B cell (primary cell): Measurements from ENCODE around the gene ATP6V1F. TPM values are rescaled to one million over a fixed set of nuclear protein-coding genes. Genes with fewer than 3 reads are reported as not detected.

Source experiments
- ATAC-seq: fragments of 200-7000 bp; cut with Tn5 transposase; one replicate; pipeline ENCODE4 v1.10.0; 2021; ENCODE audit warnings: low read depth, mild to moderate bottlenecking, moderate number of reproducible peaks, moderate library complexity
- CTCF ChIA-PET: fragments of 350-600 bp; sonication (Branson Sonifier 250); formaldehyde crosslinking; loops from one replicate; lab custom pipeline; 2021; ENCODE audit warnings: antibody characterized with exemption, inconsistent platforms; lab: Charles Lee
- POLR2A ChIA-PET: fragments of 350-600 bp; sonication (Branson Sonifier 250); formaldehyde crosslinking; loops from one replicate; lab custom pipeline; 2021; ENCODE audit warnings: antibody characterized with exemption; lab: Charles Lee
- DNase-seq: peaks from one replicate; pipeline ENCODE4 v3.0.0; 2013
- H2AFZ ChIP-seq: 2 replicates; pipeline ENCODE4 v1.6.1; 2012; ENCODE audit warnings: mild to moderate bottlenecking, low read depth, low read length; ENCODE audit not compliant: insufficient read depth, poor library complexity, severe bottlenecking
- H3K27ac ChIP-seq, 2 donors: 1 replicate in 1 of 2; 2 replicates in 1 of 2; pipeline ENCODE4 v1.5.1; 2012 to 2013; ENCODE audit warnings: low read length in 2 of 2, mild to moderate bottlenecking in 2 of 2, moderate library complexity in 1 of 2
- H3K27me3 ChIP-seq, 4 experiments: fragments of 200-600 bp in 1 of 4; sonication (generic) in 1 of 4; replicated peaks in 1 of 4; 1 replicate in 2 of 4; 2 replicates in 2 of 4; pipeline versions ENCODE4 v1.6.1 to v1.7.0; 2013 to 2016; ENCODE audit warnings: low read length in 3 of 4, mild to moderate bottlenecking in 2 of 4, mixed read lengths in 1 of 4, moderate library complexity in 1 of 4; ENCODE audit not compliant: insufficient read depth in 4 of 4, control insufficient read depth in 3 of 4; ENCODE audit errors: control extremely low read depth in 1 of 4
- H3K36me3 ChIP-seq, 2 experiments: replicated peaks in 1 of 2; 1 replicate in 1 of 2; 2 replicates in 1 of 2; pipeline versions ENCODE4 v1.6.1 to v1.7.1; 2013; ENCODE audit warnings: low read length in 1 of 2; ENCODE audit not compliant: insufficient read depth in 2 of 2, control insufficient read depth in 1 of 2; ENCODE audit errors: control extremely low read depth in 1 of 2, extremely low read depth in 1 of 2
- H3K4me1 ChIP-seq, 2 donors: fragments of 200-600 bp in 1 of 2; sonication (generic) in 1 of 2; 1 replicate in 1 of 2; 2 replicates in 1 of 2; pipeline versions ENCODE4 v1.5.1 to v1.6.1; 2013 to 2017; ENCODE audit warnings: low read length in 2 of 2; ENCODE audit not compliant: control insufficient read depth in 2 of 2, insufficient read depth in 2 of 2
- H3K4me2 ChIP-seq: replicated peaks from 2 replicates; pipeline ENCODE3; 2012; ENCODE audit warnings: mild to moderate bottlenecking, low read depth, low read length; ENCODE audit not compliant: poor library complexity, severe bottlenecking
- H3K4me3 ChIP-seq, 5 experiments: fragments of 200-600 bp in 1 of 5; sonication (generic) in 1 of 5; 1 replicate in 3 of 5; 2 replicates in 2 of 5; pipeline versions ENCODE4 v1.5.1 to v1.7.0; 2011 to 2016; ENCODE audit warnings: low read length in 4 of 5, mild to moderate bottlenecking in 4 of 5, low read depth in 2 of 5, control low read depth in 1 of 5, moderate library complexity in 1 of 5; ENCODE audit not compliant: insufficient read depth in 1 of 5; ENCODE audit errors: control extremely low read depth in 1 of 5, extremely low read depth in 1 of 5
- H3K79me2 ChIP-seq: fragments of 200-600 bp; sonication (generic); one replicate; pipeline ENCODE4 v1.6.0; 2016; ENCODE audit warnings: low read length; ENCODE audit not compliant: control insufficient read depth, insufficient read depth
- H3K9ac ChIP-seq: fragments of 200-600 bp; sonication (generic); 2 replicates; pipeline ENCODE4 v1.6.1; 2017; ENCODE audit warnings: mild to moderate bottlenecking, low read length, moderate library complexity
- H3K9me3 ChIP-seq, 3 donors: one replicate each; pipeline versions ENCODE4 v1.6.1 to v1.7.1; 2013; ENCODE audit warnings: low read length in 2 of 3; ENCODE audit not compliant: control insufficient read depth in 2 of 3, insufficient read depth in 1 of 3; ENCODE audit errors: control extremely low read depth in 1 of 3
- H4K20me1 ChIP-seq: 2 replicates; pipeline ENCODE4 v1.6.0; 2012; ENCODE audit warnings: mild to moderate bottlenecking, low read length; ENCODE audit not compliant: insufficient read depth, control insufficient read depth, poor library complexity, severe bottlenecking
- H3K27ac Mint-ChIP-seq: one replicate; pipeline ENCODE4 v1.8.0; 2021; ENCODE audit warnings: mixed read lengths
- H3K27me3 Mint-ChIP-seq: one replicate; pipeline ENCODE4 v1.8.0; 2021; ENCODE audit warnings: mixed read lengths
- H3K4me1 Mint-ChIP-seq: one replicate; pipeline ENCODE4 v1.8.0; 2021; ENCODE audit warnings: mixed read lengths
- H3K4me3 Mint-ChIP-seq: one replicate; pipeline ENCODE4 v1.8.0; 2021; ENCODE audit warnings: mixed read lengths
- H3K9me3 Mint-ChIP-seq: one replicate; pipeline ENCODE4 v1.8.0; 2022; ENCODE audit warnings: mixed read lengths; ENCODE audit not compliant: insufficient read depth
- EZH2 ChIP-seq: IDR thresholded peaks from 2 replicates; pipeline ENCODE4 v1.6.1; 2012; ENCODE audit warnings: borderline replicate concordance, low read depth, mild to moderate bottlenecking, moderate library complexity, low read length; ENCODE audit not compliant: insufficient read depth, poor library complexity, severe bottlenecking
- WGBS: methylation state at CpG from one replicate; pipeline ENCODE4 v1.1.5; 2013; ENCODE audit warnings: missing lambda C conversion rate; ENCODE audit not compliant: insufficient coverage; 5-methylcytosine and 5-hydroxymethylcytosine counted together
- intact Hi-C: fragments of 100-400 bp; cut with micrococcal nuclease; formaldehyde crosslinking; loops from one replicate; pipeline ENCODE4 v1.10.0; 2022
- polyA plus RNA-seq: library from polyadenylated mRNA; depleted of rRNA; stranded (reverse); fragments of >200 nt; gene quantifications from 2 replicates; pipeline ENCODE4 v1.2.3, GENCODE V29; 2012
- total RNA-seq, 2 donors: library from RNA; stranded (reverse); fragments of 120-200 nt in 1 of 2; gene quantifications; 1 replicate in 1 of 2; 2 replicates in 1 of 2; pipeline versions ENCODE4 v1.2.3 to v1.2.4, GENCODE V29; 2013 to 2022
- TF ChIP-seq, protein P1 (sequence below): fragments of 200-600 bp; IDR thresholded peaks from one replicate; pipeline ENCODE4 v1.8.0; 2022; ENCODE audit warnings: antibody characterized with exemption, mild to moderate bottlenecking

The ATP6V1F gene
- total and polyA plus RNA-seq, 2 donors (not counting 1 experiment from before 2014, with no cell fraction given): 81.7 to 198 TPM

DNA sequence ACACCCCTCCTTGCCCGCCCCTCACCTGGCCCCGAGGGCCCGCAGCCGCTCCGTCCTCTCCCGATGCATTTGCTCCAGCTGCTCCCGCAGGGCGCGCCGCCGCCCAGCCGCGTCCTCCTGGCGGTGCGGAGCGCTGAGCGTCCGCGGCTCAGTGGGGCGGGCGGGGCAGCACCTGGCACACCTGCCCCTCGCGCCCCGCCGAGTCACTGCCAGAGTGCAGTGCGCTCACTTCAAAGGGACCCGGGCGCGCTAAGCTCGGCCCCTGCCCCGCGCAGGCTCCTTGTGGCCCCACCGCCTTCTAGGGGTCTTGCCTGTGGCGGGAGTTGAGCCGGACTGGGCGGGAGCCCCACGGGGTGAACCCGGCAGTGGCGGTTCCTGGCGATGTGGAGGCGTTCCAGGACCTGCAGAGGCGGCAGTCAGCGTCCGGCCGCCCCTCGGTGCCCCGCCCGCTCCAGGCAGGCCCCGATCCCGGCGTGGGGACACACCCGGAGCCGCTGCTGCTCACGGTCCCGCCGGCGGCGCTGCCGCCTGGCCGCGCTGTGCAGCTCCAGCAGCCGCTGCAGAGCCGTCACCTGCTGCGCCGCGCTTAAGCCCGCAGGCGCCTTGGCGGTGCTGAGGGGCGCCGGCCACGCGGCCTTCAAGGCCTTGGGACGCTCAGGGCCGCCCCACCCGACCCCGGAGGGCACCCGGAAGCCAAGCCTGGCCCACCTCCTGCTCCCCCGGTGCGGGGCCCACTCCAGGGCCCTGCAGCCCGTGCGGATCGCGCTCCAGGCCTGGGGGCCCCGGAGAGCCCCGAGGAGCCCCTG is 6.7 kb downstream of the ATP6V1F start:
- no peaks in the 10 kb centered on the region for H3K9me3 Mint-ChIP-seq
- intact Hi-C loops: no loop called here
- H3K4me3 Mint-ChIP-seq: peak overlapping the region; percentile 68
- H3K27me3 Mint-ChIP-seq: peaks cover 7% of the 10 kb centered on the region
- H3K27ac ChIP-seq: no peak overlapping the region
- peaks cover 36% of the 10 kb centered on the region for H3K4me1 Mint-ChIP-seq
- TF ChIP-seq, protein P1, sequence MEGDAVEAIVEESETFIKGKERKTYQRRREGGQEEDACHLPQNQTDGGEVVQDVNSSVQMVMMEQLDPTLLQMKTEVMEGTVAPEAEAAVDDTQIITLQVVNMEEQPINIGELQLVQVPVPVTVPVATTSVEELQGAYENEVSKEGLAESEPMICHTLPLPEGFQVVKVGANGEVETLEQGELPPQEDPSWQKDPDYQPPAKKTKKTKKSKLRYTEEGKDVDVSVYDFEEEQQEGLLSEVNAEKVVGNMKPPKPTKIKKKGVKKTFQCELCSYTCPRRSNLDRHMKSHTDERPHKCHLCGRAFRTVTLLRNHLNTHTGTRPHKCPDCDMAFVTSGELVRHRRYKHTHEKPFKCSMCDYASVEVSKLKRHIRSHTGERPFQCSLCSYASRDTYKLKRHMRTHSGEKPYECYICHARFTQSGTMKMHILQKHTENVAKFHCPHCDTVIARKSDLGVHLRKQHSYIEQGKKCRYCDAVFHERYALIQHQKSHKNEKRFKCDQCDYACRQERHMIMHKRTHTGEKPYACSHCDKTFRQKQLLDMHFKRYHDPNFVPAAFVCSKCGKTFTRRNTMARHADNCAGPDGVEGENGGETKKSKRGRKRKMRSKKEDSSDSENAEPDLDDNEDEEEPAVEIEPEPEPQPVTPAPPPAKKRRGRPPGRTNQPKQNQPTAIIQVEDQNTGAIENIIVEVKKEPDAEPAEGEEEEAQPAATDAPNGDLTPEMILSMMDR: no peak
- H3K79me2 ChIP-seq: peaks cover 21% of the 10 kb centered on the region
- no peak overlapping the region for H3K27ac Mint-ChIP-seq
- H3K4me2 ChIP-seq: peak overlapping the region; percentile 97
- peak overlapping the region; percentile 70 for H2AFZ ChIP-seq
- H3K27me3 ChIP-seq: peaks cover 0 to 14% (median 5%) of the 10 kb centered on the region in 4 experiments
- POLR2A ChIA-PET: no interaction called here
- CTCF ChIA-PET: interaction anchor here (1.4 kb wide), 1 partner anchor 27 kb away, joined by 4 read pairs; no protein-coding TSS in a partner anchor
- no peaks in the 10 kb centered on the region for H3K9me3 ChIP-seq
- DNase-seq: peak; percentile 70
- H3K9ac ChIP-seq: peak overlapping the region; percentile 63
- ATAC-seq: peak; percentile 80
- peak overlapping the region in 4 of 5 experiments; percentile 37 to 53 (median 52) for H3K4me3 ChIP-seq
- H4K20me1 ChIP-seq: peaks cover 32% of the 10 kb centered on the region
- H3K36me3 ChIP-seq: peaks cover 0 to 18% of the 10 kb centered on the region in 2 experiments
- peaks cover 13 to 16% of the 10 kb centered on the region in 2 donors for H3K4me1 ChIP-seq
- WGBS: under 1% methylated on average over 86 of the region's 86 CpGs

DNA sequence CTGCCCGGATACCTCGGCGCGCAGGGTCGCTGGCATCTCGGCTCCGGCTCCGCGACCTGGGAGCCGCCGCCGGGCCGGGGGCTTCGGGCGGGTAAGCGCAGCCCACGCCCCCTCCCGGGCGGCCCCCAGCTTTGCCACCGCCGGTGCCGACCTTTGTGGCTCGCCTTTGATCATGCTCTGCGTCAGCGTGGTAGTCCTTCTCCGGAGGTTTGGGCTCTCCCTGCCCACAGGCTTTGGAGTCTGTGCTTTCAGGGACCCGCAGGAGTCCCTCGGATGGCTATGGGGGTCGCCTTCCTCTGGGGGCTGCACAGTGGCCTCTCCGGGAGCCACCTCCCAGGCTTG is 7.3 kb downstream of the ATP6V1F start:
- Mint-ChIP-seq H3K27ac (no peak overlapping the region), H3K4me1 (peaks cover 32% of the 10 kb centered on the region), H3K4me3 (peak overlapping the region; percentile 79), H3K9me3 (no peaks in the 10 kb centered on the region), H3K27me3 (peaks cover 7% of the 10 kb centered on the region)
- peaks cover 0 to 18% of the 10 kb centered on the region in 2 experiments for H3K36me3 ChIP-seq
- ChIA-PET CTCF (interaction anchor here (1.4 kb wide), 1 partner anchor 28 kb away, joined by 4 read pairs; no protein-coding TSS in a partner anchor), POLR2A (no interaction called here)
- H3K27ac ChIP-seq: no peak overlapping the region
- H3K4me2 ChIP-seq: peak overlapping the region; percentile 97
- H4K20me1 ChIP-seq: peaks cover 32% of the 10 kb centered on the region
- H3K27me3 ChIP-seq: peaks cover 0 to 14% (median 5%) of the 10 kb centered on the region in 4 experiments
- H3K4me3 ChIP-seq: peak overlapping the region in 3 of 5 experiments; percentile 51 to 53 (median 53)
- intact Hi-C loops: no loop called here
- 5% methylated on average over 30 of the region's 30 CpGs for WGBS
- ATAC-seq (peak; percentile 11), DNase-seq (peak; percentile 43)
- no peak for TF ChIP-seq EZH2
- TF ChIP-seq, protein P1: no peak
- peak overlapping the region; percentile 70 for H2AFZ ChIP-seq
- H3K79me2 ChIP-seq: peaks cover 15% of the 10 kb centered on the region
- H3K4me1 ChIP-seq: peaks cover 13% of the 10 kb centered on the region in 2 donors
- H3K9me3 ChIP-seq: no peaks in the 10 kb centered on the region
- peak overlapping the region; percentile 63 for H3K9ac ChIP-seq
